Measurements from ENCODE around the gene SMURF2. TPM values are rescaled to one million over a fixed set of nuclear protein-coding genes. Genes with fewer than 3 reads are reported as not detected.

Gene SMURF2
- polyA plus RNA-seq, 2 of the 4 experiments (the other 2 are of a cell fraction) = 16.7 to 26.3 TPM

GRCh38 chr17:64507413-64507782, 154.7 kb downstream of the SMURF2 start (continued):
- TF ChIP-seq KDM5A (IDR thresholded peaks at IDR 0.05) (no peak), CBX2 (IDR thresholded peaks at IDR 0.05; ENCODE audit: borderline replicate concordance, low read depth) (no peak), ATOH8 (CRISPR knock-in tag; IDR thresholded peaks at IDR 0.05; ENCODE audit: low read depth) (no peak), POLR2A (IDR thresholded peaks at IDR 0.05; ENCODE audit: low read length) (no peak), HES2 (IDR thresholded peaks at IDR 0.05) (no peak)

GRCh38 chr17:64506576-64507412, 155.3 kb downstream of the SMURF2 start, which contains the start of gene CEP95:
CEP95 (plus strand) TSS chr17:64506977; CDS start chr17:64507098, 121 bp downstream.
- peaks cover 40% of the 10 kb centered on the region for H3K4me1 ChIP-seq
- WGBS (ENCODE audit: missing lambda C conversion rate) = 1% methylated on average over 69 of the region's 77 CpGs
- ChIA-PET CTCF (interaction anchor here (0.6 to 4.9 kb wide), 17 partner anchors 9 to 202 kb away, joined by 3 to 42 read pairs (median 3); partner anchors contain the start of gene POLG2), POLR2A (interaction anchor here (0.6 to 4.2 kb wide), 36 partner anchors 9 to 663 kb away, joined by 3 to 132 read pairs (median 5); partner anchors contain the start of genes MILR1, POLG2 and SMURF2)
- H3K4me3 ChIP-seq = peak within 1 kb of the TSS; percentile 91
- peak within 1 kb of the TSS; percentile 94 for H3K4me2 ChIP-seq
- ATAC-seq = peak; percentile 79
- H3K9me3 ChIP-seq = no peaks in the 10 kb centered on the region
- peak within 1 kb of the TSS; percentile 96 to 97 for H3K27ac ChIP-seq
- no peak for DNase-seq (ENCODE audit: low read depth in 1 of 2, low spot score in 1 of 2)
- no peak for FAIRE-seq
- TF ChIP-seq ELK1 (IDR thresholded peaks at IDR 0.05; ENCODE audit: low read depth, low read length) = peak; percentile 89
- peak; percentile 89 for TF ChIP-seq USF2 (IDR thresholded peaks at IDR 0.05)
- TF ChIP-seq EP300 (IDR thresholded peaks at IDR 0.05) = no peak; a peak in 1 of 5 replicates
- TF ChIP-seq HOXB13 (CRISPR knock-in tag; IDR thresholded peaks at IDR 0.05; ENCODE audit: low read depth) = no peak
- TF ChIP-seq CHD2 (IDR thresholded peaks at IDR 0.05; ENCODE audit: low read length, partially characterized antibody) = peak; percentile 77
- TF ChIP-seq HEYL (CRISPR knock-in tag; IDR thresholded peaks at IDR 0.05) = no peak
- no peak for TF ChIP-seq MAFK (IDR thresholded peaks at IDR 0.05; ENCODE audit: partially characterized antibody)
- peak; percentile 73; the same call in 1 of the 2 replicates for TF ChIP-seq RFX5 (IDR thresholded peaks at IDR 0.05)
- peak; percentile 78 for TF ChIP-seq PHF8 (IDR thresholded peaks at IDR 0.05; ENCODE audit: borderline replicate concordance, low read depth)
- peak; percentile 14; the same call in 1 of the 2 replicates for TF ChIP-seq REST (IDR thresholded peaks at IDR 0.05)
- no peak for TF ChIP-seq HDAC2 (IDR thresholded peaks at IDR 0.05)
- peak; percentile 94 for TF ChIP-seq MAX (IDR thresholded peaks at IDR 0.05)
- TF ChIP-seq SMC3 (IDR thresholded peaks at IDR 0.05) = no peak
- TF ChIP-seq GATA3 (IDR thresholded peaks at IDR 0.05; ENCODE audit: borderline replicate concordance) = 0 out of 2 replicates have a peak, but pooled peaks have one; percentile 16
- TF ChIP-seq ATOH8 (CRISPR knock-in tag; IDR thresholded peaks at IDR 0.05; ENCODE audit: low read depth) = no peak
- 0 out of 2 replicates have a peak, but pooled peaks have one; percentile 28 for TF ChIP-seq BHLHE40 (IDR thresholded peaks at IDR 0.05; ENCODE audit: low read depth, low read length)
- no peak for TF ChIP-seq POLR2AphosphoS2 (conservative IDR thresholded peaks at IDR 0.05; ENCODE audit: low read length)
- TF ChIP-seq JUN (IDR thresholded peaks at IDR 0.05) = peak in 1 of 2 experiments; percentile 83; a peak in 4 of 5 replicates
- TF ChIP-seq HOXB5 (CRISPR knock-in tag; IDR thresholded peaks at IDR 0.05) = 0 out of 2 replicates have a peak, but pooled peaks have one; percentile 16
- no peak for TF ChIP-seq HES2 (IDR thresholded peaks at IDR 0.05)
- TF ChIP-seq FOSL2 (IDR thresholded peaks at IDR 0.05) = no peak
- TF ChIP-seq FOSL2 (CRISPR knock-in tag; IDR thresholded peaks at IDR 0.05) = peak; percentile 43
- peak; percentile 27; the same call in 1 of the 2 replicates for TF ChIP-seq MYC (IDR thresholded peaks at IDR 0.05; ENCODE audit: borderline replicate concordance, low read length)
- TF ChIP-seq NFE2L2 (conservative IDR thresholded peaks at IDR 0.05; ENCODE audit: low read length) = no peak
- TF ChIP-seq RAD21 (conservative IDR thresholded peaks at IDR 0.05 in 1 of 2, IDR thresholded peaks at IDR 0.05 in 1 of 2) = no peak
- TF ChIP-seq EHF (CRISPR knock-in tag; IDR thresholded peaks at IDR 0.05) = 0 out of 2 replicates have a peak, but pooled peaks have one; percentile 60
